Measurements from ENCODE around the gene LPGAT1. TPM values are rescaled to one million over a fixed set of nuclear protein-coding genes. Genes with fewer than 3 reads are reported as not detected.
A peak's percentile ranks its signal among the peaks of the same experiment; 100 is the strongest.
"Not testable (repeated sequence)": the region's sequence is repeated elsewhere in the genome, so short reads cannot be mapped to it uniquely, and the experiment has no call there.

The LPGAT1 gene
- total RNA-seq, 1 experiment from 2014 or later = 35.7 TPM

- DNase-seq (ENCODE audit: low read depth) = peak; percentile 95
Measured at GRCh38 chr1:211735208-211736170, 95.1 kb downstream of the LPGAT1 start.

GRCh38 chr1:211734791-211735190 lies 95.8 kb downstream of the LPGAT1 start:
- DNase-seq (ENCODE audit: low read depth) = peak; percentile 38

DNA sequence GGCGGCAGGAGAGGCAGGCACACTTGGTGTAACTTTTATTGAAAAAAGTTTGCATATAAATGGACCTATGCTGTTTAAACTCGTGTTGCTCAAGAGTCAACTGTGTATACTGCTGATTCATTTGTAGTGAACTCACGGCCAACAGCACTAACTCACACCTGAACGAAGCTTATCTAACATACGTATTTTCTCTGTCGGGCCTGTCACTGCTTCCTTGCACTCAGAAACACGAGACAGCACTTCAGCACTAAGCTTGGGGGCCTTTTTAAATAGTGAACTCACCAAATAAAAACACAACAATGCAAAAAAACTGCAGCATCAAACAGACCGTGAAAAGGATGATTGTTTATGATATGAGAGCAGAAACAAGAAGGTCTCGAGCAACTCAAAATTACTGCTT lies 96.2 kb downstream of the LPGAT1 start:
- no peak for DNase-seq (ENCODE audit: low read depth)

GRCh38 chr1:211732293-211732980 lies 98.1 kb downstream of the LPGAT1 start:
- DNase-seq (ENCODE audit: low read depth) = no peak

- no peak for DNase-seq (ENCODE audit: low read depth)
Measured at GRCh38 chr1:211731456-211732292, 98.9 kb downstream of the LPGAT1 start.

DNA sequence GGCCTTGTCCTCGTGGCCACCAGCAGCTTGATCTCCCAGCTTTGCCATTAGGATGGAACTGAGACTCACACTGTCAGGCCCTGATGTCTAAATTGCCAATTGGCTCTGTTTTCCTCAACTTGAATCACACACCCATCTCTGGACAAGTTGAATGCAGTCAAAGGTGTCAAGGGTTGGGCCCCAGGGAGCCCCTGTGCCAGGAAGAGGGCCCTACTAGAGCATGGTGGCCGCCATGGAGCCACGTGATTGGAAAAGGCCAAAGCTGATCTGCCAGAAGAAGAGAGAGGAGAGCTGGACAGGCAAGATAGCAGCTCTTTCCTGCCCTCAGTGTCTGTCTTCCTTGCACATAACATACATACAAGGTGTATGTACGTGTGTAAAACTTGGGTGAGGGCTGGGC lies 100.2 kb downstream of the LPGAT1 start:
- no peak for DNase-seq (ENCODE audit: low read depth)

- DNase-seq (ENCODE audit: low read depth) = no peak
Measured at GRCh38 chr1:211729238-211729637, 101.3 kb downstream of the LPGAT1 start.

DNA sequence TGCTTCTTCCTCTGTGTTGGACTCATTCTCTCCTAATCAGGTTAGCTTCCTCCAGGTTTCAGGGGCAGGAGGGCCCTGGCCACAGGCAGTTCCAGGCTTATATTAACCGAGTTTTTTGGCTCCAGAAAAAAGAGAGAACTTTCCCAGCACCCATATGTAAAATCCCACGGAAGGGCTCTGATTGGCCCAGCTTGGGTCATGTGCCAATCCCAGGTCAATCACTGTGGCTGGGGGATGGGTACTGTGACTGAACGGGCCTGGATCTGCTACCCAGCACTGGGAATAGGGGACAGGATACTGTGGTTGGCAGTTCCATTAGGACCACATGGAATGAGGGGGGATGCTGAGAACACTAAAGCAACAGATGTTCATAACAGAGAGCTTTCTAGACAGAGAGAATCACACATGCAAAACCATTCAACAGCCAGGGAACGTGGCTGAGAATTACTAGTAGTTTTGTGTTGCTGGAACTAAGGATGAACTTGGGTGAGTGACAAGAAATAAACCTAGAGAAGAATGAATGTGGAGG lies 104.0 kb downstream of the LPGAT1 start:
- DNase-seq (ENCODE audit: low read depth) = no peak

GRCh38 chr1:211724687-211725196 lies 105.8 kb downstream of the LPGAT1 start:
- no peak for DNase-seq (ENCODE audit: low read depth)

- no peak for DNase-seq (ENCODE audit: low read depth)
Measured at GRCh38 chr1:211723273-211723672, 107.3 kb downstream of the LPGAT1 start.

- no peak for DNase-seq (ENCODE audit: low read depth)
Measured at GRCh38 chr1:211722277-211723175, 108.0 kb downstream of the LPGAT1 start.

- not testable (repeated sequence) for DNase-seq (ENCODE audit: low read depth)
Measured at GRCh38 chr1:211716555-211716954, 114.0 kb downstream of the LPGAT1 start.

GRCh38 chr1:211715971-211716370 lies 114.6 kb downstream of the LPGAT1 start:
- no peak for DNase-seq (ENCODE audit: low read depth)

- no peak for DNase-seq (ENCODE audit: low read depth)
Measured at GRCh38 chr1:211714154-211714553, 116.4 kb downstream of the LPGAT1 start.

DNA sequence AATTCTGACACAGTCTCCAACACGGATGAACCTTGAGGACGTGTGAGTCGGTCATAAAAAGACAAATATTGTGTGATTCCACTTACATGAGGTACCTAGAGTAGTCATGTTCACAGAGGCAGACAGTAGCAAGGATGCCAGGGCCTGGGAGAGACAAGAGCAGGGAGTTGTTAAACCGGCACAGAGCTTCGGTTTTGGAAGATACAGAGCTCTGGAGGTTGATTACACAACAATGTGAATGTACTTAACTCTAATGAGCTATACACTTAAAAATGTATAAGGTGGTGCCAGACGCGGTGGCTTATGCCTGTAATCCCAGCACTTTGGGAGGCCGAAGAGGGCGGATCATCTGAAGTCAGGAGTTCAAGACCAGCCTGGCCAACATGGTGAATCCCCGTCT lies 117.3 kb downstream of the LPGAT1 start:
- DNase-seq (ENCODE audit: low read depth) = no peak

DNA sequence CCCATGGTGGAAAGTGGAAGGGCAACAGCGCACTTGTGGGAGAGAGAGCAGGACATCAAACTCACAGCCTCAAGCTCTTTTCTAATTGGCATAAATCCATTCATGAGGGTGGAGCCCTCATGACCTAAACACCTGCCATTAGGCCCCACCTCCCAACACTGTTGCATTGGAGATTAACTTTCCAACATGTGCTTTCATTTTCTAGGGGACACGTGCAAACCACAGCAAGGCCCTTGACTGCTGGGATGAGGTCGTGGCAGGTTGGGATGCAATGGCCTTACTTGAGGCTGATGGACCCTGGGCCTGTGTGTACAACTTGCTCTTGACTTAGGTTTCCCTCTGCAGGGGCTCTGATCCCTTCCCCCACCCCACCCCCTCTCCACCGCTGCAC lies 119.3 kb downstream of the LPGAT1 start:
- DNase-seq (ENCODE audit: low read depth) = no peak

DNA sequence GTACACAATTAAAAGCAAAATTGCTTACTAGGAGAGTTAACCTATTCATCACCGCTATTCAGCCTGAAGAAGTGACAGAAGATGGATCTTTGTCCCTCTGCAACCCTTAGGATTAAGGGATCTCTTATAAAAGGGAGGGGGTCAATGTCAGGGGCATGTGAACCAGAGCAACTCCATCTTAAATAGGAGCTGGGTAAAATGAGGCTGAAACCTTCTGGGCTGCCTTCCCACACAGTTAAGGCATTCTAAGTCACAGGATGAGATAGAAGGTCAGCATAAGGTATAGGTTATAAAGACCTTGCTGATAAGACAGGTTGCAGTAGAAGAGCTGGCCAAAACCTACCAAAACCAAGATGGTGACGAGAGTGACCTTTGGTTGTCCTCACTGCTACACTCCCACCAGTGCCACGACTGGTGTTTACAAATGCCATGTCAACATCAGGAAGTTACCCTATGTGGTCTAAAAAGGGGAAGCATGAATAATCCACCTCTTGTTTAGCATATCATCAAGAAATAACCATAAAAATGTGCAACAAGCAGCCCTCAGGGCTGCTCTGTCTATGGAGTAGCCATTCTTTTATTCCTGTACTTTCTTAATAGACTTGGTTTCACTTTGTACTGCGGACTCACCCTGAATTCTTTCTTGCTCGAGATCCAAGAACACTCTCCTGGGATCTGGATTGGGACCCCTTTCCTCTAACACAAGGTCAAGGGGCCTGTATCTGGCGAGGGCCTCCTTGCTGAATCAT lies 119.8 kb downstream of the LPGAT1 start:
- no peak for DNase-seq (ENCODE audit: low read depth)

GRCh38 chr1:211708926-211709325 lies 121.6 kb downstream of the LPGAT1 start:
- no peak for DNase-seq (ENCODE audit: low read depth)

GRCh38 chr1:211708006-211708405 lies 122.6 kb downstream of the LPGAT1 start:
- no peak for DNase-seq (ENCODE audit: low read depth)

Data from Daoy (cell line).